RPMI7951 (cell line): ENCODE data around the gene ARSB. TPM values are rescaled to one million over a fixed set of nuclear protein-coding genes. Genes with fewer than 3 reads are reported as not detected.

Experiments used
- DNase-seq: peaks from one replicate; pipeline ENCODE4 v3.0.0-alpha.2; 2012; ENCODE audit warnings: low read depth
- total RNA-seq: library from RNA; depleted of rRNA; stranded (reverse); fragments of >200 nt; shearing (Covaris generic); gene quantifications from 2 replicates; pipeline ENCODE4 v1.2.3, GENCODE V29; 2014; rRNA removed

Gene ARSB
- total RNA-seq = 18.5 and 19.3 TPM in 2 replicates

DNA sequence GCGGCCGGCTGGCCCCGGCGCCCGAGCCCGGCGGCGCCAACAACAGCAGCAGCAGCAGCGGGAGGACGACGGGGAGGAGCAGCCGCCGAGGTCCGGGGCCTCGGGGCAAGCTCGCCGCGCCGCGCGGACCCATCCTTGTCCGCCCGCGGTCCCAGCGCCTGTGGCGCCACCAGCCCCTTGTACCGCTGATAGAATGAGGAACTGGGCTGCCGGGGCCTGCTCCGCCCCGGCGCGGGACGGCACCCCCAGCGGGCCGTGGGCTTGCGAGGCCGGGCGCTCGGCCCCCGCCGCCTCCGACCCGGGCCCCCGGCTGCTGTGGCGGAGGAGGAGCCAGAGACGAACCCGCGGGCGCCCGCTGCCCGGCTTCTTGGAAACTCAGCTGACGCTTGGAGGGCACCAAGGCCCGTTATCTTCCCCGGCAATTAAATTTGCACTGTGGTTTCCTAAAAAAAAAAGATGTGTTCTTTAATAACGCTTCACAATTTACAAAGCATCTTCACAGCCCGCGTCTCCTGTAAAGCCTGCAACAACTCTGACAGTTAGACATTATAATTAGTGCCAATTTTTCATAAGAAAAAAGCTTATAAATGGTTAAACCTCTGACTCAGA is at the start of gene ARSB:
Gene ARSB, minus strand, starts transcription at position 195 of the 609 bp plus-strand sequence. Its CDS starts 62 bp downstream, at position 133.
- peak; percentile 51 for DNase-seq

DNA sequence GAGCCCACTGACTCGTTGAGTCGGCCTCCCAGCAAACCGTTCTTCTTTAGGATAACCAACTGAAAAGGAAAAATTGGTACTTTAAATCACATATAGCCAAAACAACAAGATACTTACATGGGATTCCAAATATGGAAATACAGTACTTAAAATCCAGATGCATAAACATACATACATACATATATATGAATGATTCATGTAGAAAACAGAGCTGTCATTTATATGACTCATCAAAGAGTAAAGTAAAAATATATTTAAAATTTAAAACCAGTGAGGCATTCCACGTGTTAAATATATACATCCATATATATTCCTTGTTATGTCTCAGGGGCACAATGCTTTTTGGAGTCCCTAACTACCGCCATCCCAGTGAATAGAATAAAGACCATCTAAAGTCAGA is 47.7 kb upstream of the ARSB start:
- no peak for DNase-seq

DNA sequence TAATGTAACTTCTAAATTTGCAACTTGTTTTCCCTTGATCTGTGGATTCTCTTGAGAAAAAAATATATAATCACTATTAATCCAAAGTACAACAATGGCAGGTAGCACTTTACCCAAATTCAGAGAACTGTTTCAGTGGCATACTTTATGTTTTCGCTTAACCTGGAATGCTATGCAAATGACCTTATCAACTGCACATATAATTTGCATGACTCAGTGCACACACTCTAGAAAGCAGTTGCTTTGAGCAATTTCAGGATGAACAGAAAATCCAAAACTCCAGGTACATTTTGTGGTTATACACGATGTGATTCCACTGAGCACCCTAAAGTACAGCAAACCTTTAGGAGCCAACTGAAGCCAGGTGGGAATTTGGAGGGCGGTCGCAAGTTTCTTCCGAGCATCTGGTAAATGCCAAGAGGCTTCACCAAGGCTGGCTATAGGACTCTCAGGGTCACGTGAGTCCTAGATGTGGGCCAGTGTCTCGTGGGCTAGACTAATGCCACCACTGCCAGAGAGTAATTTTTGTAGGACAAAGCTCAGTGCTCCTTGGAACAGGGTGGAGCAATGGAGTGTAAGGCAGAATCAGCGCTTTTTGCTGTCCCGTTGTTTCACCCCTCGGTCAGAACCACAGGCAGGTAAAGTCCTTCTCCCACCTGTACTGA is 47.1 kb upstream of the ARSB start:
- DNase-seq = no peak

DNA sequence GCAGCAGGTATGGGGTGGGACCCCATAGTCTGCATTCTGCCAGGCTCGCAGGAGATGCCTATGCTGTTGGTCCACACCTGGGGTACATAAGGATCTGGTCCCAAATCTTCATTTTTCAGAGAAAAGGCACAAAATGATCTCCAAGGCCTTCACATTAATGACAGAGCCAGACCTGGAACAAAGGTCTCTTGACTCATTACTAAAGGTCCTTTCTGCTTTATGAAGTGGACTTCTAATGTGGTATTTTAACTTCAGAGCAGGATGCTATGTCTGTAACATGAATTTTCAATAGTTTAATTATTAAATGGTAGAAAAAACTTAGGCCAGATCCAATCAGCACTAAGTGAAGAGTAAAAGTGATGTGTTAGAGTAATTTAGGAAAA is 46.4 kb upstream of the ARSB start:
- no peak for DNase-seq

GRCh38 chr5:79030663-79031484 is 45.8 kb upstream of the ARSB start:
- no peak for DNase-seq

DNA sequence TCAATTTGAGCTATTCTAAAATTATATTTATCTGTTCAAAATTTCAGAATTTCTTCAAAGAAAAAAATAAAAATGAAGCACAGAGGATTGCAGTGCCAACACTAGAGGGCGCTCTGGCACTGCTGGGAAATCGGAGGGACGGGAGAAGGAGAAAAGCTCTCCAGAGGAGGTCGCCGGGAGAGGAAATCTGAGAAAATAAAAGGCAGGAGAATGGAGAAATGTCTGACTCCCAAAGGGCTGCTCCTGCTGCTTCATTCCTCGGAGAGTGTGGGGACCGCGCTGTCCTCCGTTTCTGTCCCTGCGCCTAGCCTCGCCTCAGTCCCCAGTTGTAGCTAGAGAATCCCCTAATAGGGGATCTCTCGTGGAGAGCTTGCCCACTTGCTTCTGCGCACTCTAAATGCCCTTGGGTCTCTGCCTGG is 40.0 kb upstream of the ARSB start:
- peak; percentile 47 for DNase-seq

- DNase-seq = no peak
Measured at GRCh38 chr5:79023947-79024346, 38.8 kb upstream of the ARSB start.

GRCh38 chr5:79023348-79023747 is 38.2 kb upstream of the ARSB start:
- no peak for DNase-seq

DNA sequence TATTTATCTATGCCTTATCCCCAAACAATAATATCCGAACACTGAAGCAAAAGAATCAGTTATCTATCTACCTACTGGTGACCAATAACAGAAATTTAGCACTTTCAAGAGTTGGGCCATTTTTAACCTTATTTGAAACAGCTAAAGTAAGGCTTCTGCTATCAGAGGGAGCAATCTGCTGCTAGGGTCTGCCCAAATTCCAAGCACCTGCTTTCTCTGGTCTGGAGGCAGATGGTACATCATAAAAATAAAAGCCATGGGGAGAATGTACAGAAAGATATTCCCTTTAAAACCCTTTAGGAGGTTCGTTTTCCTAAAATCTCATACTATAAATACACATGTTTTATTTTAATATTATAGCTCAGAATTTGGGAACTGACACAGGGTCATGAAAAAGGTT is 37.7 kb upstream of the ARSB start:
- no peak for DNase-seq

DNA sequence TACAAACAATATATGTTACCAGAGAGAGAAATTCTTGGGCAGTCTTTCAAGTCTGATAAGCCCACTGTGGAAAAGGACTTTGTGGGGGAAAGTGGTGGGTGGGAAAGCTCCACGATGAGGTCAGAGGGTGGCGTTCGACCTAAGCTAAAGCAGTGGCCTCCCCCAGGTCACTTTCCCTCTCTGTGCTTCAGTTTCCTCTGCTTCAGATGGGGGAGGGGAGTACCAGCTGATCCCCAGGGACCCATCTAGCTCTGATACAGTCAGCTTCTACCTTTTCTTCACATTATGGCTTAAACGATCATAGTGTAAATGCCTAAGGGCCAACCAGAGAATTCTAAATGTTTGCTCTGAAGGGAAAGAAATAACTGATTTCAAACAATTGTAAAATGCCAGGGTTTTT is 36.6 kb upstream of the ARSB start:
- no peak for DNase-seq

GRCh38 chr5:79020861-79021561 is 35.9 kb upstream of the ARSB start:
- DNase-seq = peak; percentile 62

DNA sequence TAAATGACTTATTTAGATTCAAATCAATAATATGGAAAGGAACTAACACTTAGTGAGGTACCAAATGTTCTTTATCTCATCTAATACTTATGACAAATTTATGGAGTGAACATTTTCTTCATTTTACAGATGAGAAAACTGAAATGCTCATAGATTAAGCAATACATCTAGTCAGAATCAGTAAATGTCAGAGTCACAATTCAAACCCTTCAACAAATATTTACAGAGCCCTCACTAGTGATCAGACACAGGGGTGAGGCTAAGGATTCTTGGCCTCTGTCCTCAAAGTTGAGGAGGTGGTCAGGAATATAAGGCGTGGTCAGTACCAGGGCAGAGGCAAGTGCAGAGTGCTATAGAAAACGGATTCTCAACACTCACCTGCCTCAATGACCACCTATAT is 29.5 kb upstream of the ARSB start:
- no peak for DNase-seq

DNA sequence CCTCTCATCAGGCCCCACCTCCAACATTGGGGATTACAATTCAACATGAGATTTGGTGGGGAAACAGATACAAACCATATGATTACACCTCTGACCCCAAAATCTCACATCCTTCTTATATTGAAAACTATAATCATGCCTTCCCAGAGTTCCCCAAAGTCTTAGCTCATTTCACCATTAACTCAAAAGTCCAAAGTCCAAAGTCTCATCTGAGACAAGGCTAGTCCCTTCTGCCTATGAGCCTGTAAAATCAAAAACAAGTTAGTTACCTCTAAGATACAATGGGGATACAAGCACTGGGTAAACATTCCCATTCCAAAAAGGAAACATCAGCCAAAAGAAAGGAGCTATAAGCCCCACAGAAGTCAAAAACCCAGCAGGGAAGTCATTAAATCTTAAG is 26.8 kb upstream of the ARSB start:
- no peak for DNase-seq

DNA sequence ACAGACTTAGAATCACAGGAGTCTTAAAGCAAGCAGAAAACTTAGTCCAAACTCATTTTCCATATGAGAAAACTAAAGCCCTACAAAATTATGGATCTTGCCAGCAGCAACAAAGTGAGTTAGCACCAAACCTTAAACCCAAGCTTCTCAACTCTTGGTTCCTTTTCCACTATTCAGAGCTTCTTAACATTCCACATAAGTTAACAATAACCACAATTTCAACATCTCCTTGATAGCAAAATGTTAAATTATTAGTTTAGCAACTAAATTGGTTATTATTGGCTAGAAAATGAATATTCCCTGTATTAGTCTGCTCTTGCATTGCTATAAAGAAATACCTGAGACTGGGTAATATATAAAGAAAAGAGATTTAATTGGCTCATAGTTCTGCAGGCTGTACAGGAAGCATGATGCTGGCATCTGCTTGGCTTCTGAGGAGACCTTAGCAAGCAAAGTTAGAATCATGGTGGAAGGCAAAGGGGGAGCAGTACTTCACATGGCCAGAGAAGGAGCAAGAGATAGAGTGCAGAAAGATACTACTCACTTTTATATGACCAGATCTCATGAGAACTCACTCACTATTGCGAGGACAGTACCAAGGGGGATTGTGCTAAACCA is 26.2 kb upstream of the ARSB start:
- no peak for DNase-seq

DNA sequence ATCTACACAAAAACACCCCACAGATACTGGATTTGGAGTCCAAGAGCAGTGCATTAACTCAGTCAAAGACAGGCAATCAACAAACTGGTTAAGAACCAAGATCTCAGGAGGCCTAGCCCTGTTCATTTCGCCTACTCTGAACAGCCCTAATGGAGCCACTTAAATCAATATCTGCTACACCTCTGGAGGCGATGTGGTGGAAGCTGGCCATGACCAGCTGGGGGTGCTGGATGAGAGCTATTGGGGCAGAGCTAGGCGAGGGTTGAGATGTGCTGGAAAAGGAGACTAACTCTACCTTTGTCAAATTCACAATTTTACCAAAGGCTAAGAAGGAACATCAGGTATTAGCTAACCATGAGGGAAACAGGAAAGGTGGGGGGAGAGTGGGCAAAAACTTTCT is 23.3 kb upstream of the ARSB start:
- no peak for DNase-seq

DNA sequence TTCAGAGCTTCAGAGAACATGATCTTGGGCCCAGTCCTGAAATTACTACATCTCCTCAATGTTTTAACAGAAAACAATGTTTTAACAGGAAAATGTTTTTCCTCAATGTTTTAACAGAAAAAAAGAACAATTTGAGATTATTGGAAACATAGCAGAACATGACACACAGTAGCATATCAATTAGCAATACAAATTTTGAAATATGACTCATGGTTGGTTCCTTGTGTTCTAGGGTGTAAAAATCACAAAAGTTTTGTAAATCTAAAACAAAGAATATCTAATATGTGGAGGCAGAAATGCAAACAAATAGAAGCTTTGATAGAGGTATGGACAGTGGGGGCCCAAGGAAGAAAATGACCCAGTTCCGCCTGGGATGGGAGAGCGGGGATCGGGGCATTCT is 22.8 kb upstream of the ARSB start:
- no peak for DNase-seq

- DNase-seq = no peak
Measured at GRCh38 chr5:79005936-79006631, 21.0 kb upstream of the ARSB start.

GRCh38 chr5:79005151-79005550 is 20.0 kb upstream of the ARSB start:
- DNase-seq = no peak

- DNase-seq = no peak
Measured at GRCh38 chr5:79002374-79002773, 17.3 kb upstream of the ARSB start.

DNA sequence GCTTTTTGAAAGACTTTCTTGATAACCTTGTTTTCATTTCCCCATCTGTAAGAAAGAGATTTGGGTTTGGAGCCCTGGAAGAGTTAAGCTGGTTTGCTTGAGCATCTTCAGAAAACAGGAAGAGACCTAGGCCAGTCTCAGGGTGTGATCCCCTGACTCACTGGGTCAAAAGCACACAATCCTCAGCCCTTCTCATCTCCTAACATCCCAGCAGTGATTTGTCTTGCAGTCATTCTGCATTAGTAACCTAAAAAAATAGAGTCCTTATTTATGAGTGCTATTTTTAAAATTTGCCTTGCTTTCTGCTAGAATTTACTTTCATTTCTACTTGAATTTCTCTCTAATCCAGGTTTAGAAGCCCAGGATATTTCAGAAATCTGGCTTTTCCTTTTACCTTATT is 16.4 kb upstream of the ARSB start:
- DNase-seq = no peak

GRCh38 chr5:78997090-78997489 is 12.0 kb upstream of the ARSB start:
- DNase-seq = no peak
